Stimulated activated CD8-positive, alpha-beta memory T cell treated with anti-CD3 and anti-CD28 coated beads, Interleukin-4, amount 100 ng/mL, for 4 hours (primary cell): ENCODE results near the gene RNF214.
"Not testable (repeated sequence)": the region's sequence is repeated elsewhere in the genome, so short reads cannot be mapped to it uniquely, and the experiment has no call there.

Source experiments
- DNase-seq, 2 donors: peaks; one replicate each; pipeline ENCODE4 v3.0.0-alpha.2; 2020; ENCODE audit warnings: low read depth in 2 of 2, low spot score in 1 of 2

The RNF214 gene

DNA sequence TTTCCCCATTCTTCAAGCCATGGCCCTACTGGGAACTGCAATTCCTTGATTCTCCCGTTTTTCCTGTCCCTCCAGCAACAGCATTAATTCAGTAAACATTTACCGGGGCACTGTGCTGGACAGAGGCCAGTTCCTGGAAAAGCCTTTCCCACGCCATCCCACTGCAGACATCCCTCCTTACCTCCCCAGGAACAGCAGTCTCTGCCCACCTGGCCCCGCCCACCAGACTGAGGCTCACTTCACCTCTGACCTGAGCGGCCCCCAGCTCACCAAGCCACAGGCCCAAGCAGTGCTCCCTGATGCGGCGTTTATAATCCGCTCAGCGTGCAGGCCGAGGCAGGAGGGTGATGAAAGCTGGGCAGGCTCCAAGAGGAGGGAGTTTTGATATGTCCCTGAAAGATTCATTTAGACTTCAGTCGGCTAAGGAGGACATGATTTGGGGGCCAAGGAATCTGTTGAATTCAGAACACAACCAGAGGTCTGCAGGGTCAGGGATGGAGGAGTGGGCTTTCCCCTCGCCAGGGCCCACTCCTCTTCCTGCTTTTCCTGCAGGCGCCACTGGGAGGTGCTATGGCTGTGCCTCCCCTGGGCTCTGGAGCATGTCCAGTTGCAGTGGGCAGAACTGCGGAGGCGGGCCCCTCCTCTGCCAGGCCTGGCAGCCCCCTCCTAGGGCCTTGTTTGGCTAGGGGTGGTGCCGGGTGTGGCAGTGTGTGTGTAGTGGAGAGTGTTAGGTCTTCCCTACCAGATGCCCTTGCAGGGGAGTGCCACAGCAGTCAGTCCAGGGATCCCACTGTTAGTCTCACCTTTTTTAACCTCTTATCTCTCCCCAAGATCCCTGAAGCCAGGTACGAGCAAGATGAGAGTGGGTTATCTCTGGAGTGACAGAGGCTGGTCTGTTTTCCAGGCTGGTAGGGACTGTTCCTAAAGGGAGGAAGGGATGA is 34.7 kb upstream of the RNF214 start:
- DNase-seq, result no peak

DNA sequence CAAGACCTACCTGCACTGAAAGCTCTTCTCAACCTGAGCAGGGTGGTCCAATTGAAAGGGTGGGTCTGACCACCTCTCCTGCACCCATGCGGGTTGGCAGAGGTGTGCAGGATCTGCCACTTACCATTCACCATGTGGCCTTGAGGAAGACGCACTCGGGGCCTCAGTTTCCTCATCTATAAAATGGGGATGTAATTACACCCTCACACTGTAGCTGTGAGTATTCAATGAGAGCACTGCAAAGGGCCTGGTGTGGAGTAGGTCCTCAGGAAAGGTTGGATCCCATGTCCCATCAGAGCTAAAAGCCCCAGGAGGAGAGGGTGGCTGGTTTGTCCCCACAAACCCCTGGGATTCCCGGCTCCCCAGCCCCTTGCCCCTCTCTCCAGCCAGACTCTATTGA is 33.9 kb upstream of the RNF214 start:
- DNase-seq, result no peak

DNA sequence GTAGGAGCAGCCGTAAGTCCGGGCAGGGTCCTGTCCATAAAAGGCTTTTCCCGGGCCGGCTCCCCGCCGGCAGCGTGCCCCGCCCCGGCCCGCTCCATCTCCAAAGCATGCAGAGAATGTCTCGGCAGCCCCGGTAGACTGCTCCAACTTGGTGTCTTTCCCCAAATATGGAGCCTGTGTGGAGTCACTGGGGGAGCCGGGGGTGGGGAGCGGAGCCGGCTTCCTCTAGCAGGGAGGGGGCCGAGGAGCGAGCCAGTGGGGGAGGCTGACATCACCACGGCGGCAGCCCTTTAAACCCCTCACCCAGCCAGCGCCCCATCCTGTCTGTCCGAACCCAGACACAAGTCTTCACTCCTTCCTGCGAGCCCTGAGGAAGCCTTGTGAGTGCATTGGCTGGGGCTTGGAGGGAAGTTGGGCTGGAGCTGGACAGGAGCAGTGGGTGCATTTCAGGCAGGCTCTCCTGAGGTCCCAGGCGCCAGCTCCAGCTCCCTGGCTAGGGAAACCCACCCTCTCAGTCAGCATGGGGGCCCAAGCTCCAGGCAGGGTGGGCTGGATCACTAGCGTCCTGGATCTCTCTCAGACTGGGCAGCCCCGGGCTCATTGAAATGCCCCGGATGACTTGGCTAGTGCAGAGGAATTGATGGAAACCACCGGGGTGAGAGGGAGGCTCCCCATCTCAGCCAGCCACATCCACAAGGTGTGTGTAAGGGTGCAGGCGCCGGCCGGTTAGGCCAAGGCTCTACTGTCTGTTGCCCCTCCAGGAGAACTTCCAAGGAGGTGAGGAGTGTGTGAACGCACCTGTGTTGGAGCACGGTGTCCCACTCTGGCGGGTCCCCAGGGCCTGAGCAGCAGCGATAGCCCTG is 33.2 kb upstream of the RNF214 start, which contains the start of gene TAGLN:
TAGLN (plus strand) TSS at position 318 of the 863 bp plus-strand sequence. CDS start 3,644 bp downstream, outside the sequence.
- DNase-seq, result no peak

DNA sequence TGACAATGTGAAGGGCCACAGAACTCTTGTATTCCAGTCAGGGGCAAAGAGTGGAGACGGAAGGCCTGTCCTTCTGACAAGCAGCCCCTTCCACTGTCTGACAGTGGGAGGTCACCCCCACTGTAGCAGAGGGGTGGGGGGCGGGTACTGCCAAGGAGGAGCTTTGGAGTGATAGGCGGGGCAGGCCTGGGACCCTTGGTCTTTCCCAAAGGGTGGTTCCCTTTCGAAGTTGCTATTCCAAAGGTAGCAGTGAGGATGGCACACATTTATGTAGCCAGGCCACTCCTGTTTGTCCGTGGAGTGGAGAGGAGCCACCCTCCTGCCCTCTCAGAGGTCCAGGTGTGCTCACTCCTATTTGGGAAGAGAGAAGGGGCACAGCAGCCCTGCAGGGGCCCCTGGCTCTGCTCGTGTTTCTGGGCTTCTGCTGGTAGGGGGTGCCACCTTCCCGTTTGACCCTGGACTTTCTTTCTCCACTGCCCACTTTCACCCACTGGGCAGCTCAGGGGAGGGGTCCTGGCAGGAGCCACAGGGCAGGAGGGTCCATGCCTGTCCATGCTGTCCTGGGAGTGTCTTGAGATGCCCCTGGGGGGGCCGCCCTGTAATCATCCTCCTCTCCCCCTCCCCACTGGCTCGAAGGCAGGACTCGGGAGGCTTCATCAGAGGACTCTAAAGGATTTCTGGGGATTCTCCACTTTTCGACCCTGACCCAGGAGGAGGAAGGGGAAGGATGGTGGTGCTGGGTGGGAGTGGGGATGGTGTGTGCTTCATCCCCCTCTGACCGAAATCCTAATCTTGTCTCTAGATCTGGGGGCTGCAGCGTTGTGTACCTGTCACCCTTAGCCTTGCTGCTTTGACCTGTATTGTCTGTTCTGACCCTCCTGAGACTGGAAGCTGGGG is 32.3 kb upstream of the RNF214 start:
- no peak for DNase-seq

DNA sequence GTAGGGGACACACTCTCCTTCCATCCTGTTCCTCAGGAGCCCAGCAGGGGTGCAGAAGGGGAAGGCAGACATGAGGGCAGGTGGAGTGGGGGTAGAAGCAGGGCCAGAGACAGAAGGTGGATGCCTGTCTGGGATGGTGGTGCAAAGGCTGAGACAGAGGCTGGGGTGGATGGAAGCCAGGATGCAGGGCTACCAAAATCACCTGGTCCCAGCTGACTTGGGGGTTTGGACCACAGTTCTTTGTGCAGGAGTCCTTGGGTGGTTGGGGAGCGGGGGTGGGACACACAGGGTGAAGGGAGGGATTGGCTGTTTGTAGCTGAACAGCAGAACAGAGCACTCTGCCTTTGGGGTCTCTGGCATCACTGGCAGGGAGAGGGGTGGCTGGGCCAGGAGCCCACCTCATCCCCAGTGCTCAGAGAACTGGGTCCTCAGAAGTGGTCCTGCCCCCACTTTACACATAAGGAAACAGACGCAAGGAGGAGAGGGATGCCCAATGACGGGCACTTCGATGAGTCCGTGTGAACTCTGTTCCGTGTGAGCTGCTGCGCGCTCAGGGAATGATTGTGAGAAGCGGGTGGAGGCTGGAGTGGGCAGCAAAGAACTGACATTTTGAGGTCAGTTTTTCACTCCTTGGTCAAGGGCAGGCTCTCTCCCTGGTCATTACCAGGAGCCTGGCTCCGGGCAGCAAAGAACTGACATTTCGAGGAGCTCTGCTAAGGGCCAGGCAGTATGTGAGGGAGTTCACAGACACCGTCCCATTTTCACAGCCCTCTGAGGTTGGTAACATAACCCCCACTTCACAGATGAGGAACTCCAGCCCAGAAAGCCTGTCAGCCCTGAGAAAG is 31.4 kb upstream of the RNF214 start:
- no peak for DNase-seq

DNA sequence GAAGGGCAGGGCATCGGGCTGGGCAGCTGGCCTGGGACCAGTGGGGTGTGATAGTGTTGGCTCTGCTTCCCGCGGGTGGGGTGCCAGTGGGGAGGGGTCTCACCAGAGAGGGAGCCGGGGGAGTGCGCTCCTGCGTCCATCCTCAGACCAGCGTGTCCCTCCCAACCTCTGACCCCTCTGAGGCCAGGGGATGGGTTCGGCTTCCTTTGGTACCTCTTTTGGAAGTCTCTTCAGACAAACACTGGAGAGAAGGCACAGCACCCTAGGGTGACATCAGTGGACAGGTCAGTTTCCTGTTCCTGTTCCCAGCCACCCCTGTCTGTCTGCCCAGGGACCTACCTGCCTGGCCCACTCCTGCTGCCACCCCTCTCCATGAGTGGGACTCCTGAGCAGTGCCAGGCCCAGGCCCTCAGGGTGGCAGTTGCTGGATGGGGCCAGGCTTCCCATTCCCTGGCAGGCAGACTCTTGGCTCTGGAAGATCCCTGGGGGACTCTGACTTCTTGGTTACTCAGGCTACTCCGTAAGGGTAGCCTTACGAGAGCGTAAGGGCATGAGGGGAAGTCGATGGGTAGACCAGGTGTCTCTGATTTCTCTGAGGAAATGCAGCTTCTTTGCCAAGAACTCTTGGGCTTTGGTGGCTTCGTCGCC is 30.7 kb upstream of the RNF214 start:
- no peak for DNase-seq

DNA sequence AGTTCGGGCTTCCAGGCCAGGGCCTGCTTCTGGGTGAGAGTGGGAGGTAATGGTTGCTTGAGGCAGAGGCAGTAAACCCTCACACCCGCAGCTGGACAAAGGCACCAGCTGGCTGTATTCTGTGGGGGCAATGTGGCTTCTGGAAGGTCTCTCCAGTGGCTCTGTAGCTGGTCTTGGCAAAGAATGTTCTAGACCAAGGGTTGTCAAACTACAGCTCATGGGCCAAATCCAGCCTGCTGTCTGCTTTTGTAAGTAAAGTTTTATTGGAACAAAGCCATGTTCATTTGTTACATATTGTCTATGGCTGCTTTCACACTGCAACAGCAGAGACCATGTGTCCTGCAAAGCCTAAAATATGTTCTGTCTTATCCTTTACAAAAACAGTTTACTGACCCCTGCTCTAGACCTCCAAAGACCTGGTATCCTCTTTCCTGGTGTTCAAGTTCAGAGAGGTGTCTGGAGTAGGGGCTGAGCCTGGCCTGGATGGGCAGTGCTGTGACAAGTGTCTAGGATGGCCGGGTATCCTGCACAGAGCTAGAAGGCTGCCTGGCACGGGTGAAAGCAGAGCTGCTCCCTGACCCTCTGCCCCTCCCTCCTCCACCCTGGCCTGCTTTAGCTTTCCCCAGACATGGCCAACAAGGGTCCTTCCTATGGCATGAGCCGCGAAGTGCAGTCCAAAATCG is 29.9 kb upstream of the RNF214 start:
- DNase-seq, result no peak

DNA sequence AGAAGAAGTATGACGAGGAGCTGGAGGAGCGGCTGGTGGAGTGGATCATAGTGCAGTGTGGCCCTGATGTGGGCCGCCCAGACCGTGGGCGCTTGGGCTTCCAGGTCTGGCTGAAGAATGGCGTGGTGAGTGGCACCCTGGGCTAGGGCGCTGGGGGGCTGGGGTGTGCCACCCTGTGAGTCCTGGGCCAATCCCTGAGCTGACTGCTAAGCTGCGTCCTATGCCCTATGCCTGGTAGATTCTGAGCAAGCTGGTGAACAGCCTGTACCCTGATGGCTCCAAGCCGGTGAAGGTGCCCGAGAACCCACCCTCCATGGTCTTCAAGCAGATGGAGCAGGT is 29.4 kb upstream of the RNF214 start:
- DNase-seq, result no peak

DNA sequence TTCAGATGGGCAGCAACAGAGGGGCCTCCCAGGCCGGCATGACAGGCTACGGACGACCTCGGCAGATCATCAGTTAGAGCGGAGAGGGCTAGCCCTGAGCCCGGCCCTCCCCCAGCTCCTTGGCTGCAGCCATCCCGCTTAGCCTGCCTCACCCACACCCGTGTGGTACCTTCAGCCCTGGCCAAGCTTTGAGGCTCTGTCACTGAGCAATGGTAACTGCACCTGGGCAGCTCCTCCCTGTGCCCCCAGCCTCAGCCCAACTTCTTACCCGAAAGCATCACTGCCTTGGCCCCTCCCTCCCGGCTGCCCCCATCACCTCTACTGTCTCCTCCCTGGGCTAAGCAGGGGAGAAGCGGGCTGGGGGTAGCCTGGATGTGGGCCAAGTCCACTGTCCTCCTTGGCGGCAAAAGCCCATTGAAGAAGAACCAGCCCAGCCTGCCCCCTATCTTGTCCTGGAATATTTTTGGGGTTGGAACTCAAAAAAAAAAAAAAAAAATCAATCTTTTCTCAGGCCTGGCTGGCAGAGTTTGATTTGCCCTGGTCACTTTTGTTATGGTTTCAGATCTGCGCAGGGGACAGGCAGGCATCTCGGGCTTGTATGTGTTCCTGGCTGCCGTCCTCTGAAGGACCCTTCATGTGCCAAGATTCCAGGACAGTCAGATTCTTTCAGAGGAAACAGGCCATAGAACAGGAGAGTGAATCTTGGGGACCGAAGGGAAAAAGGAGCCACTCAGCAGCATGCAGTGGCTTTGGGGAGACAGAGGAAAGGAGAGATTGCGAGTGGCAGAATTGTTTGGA is 28.0 kb upstream of the RNF214 start:
- DNase-seq, result no peak

DNA sequence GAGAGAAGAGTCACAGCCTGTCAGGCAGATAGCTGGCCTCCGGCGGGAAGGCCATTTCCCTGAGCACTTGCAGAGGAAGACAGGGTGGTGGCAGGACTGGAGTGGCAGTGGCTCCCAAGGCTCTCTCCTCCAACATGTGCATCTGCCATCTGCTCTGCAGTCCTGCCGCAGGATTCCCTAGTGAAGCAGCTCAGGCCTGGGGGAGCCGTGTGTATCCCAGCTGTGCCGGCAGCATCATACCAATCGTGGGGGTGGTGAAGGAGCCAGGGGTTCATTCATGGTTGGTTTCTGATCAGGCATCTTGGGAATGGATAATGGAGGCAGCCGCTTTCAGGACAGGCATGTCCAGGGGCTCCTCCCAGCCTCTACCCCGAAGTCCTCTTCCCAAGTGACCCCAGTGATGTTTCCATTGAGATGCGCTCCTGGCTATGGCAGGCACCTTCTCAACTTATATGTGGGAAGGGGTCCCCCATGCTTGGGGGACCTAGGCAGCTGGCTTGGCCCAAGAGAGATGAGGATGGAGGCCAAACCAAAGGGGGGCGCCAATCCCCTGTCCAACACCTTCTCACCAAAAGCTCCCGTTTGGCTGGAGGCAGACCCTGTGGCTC is 27.2 kb upstream of the RNF214 start:
- DNase-seq, result no peak

DNA sequence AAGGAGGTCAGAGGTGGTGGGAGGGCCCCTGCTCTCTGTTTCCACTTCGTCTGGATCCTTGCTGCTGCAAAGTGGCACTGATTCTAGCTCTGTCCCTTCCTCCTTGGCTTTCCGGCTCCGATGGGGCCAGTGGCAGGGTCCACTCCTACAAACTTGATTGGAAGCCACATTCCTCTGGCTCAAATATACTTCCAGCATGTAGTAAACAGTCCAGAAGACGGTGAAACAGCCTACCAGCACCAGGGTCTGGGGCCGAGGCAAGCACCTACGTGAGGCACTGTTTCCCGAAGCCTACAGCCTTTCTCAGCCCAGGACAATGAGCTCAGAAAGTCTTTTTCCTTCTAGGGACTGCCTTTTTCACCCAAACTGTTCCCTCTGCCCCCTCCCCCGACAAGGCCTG is 26.4 kb upstream of the RNF214 start:
- not testable (repeated sequence) for DNase-seq

DNA sequence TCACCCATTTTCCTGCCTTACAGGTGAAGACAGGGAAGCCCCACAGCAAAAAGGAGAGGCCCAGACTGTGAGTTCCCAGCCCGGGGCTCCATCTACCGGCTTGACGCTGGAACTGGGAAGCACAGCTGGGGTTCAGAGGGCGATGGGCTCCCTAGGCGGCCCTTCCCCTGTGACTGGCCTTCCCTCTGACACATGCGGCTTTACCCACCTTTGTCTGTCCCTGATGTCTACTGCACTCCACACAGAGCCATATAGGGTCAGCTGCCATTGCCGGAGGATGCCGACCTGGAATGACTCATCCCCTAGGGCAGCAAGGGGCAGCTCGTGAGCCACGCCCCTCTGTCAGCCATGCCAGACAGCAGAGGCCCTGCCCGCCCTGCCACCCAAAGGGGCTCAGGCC is 25.6 kb upstream of the RNF214 start:
- DNase-seq, result not testable (repeated sequence)

DNA sequence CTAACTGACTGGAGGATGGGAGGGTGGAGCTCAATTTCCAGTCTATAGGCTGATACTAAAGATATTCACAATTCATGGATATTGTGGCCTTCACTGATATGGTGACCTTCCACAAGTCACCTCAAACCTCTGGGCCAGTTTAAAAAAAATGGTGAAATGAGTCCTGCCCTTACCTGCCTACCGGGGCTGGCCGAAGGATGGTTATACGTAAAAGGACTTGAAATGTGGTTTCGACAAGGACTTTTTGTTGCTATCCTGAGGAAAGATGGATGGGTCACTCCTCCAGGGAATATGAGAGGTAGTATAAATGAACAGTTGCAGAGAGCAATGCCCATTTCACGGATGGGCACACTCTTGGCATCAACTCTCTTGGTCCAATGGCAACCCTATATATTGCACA is 25.0 kb upstream of the RNF214 start:
- DNase-seq, result not testable (repeated sequence)

DNA sequence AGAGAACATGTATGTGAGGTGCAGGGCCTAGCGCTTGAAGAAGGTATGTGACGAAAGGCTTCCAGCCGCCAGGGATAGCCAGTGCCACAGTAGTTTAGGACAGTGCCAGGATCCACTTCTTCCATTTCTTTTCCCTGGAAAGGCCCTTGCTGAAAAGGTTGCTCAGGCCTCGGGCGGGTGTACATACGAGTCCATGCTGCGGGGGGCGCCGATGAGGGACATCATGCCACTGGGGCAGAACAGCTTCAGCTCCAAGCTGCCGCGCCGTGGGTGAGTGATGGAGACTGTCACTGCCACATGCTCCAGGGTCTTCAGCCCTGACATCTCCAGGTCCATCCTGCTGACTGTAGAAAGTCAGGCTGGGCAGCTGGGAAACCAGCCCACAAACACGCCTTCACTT is 23.8 kb upstream of the RNF214 start:
- DNase-seq, result not testable (repeated sequence)

DNA sequence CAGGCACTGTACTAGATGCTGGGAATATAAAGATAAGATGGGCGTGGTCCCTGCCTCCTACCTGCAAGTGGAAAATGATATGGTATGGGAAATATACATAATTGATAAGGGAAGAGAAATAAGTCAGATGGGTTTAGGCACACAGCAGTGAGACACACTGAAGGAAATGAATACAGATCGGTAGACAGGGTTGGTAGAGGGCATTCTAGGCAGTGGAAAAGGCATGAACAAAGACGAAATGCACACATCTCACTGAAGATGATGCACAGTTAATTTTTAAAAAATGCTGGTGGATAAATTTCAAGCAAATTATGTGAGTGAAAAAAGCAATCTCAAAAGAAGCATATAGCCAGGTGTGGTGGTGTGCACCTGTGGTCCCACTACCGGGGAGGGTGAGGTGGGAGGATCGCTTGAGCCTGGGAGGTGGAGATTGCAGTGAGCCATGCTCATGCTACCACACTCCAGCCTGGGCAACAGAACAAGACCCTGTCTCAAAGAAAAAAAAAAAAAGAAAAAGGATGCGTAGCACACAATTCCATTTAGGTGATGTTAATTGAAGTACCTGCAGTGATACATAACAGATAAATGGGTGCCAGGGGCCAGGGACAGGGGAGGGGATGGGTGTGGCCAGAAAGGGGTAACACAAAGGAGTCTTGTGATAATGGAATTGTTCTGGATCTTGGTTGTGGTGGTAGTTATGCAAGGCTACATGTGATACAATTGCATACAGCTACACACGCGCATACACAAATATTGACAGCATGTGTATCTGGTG is 22.9 kb upstream of the RNF214 start:
- DNase-seq, result not testable (repeated sequence)

DNA sequence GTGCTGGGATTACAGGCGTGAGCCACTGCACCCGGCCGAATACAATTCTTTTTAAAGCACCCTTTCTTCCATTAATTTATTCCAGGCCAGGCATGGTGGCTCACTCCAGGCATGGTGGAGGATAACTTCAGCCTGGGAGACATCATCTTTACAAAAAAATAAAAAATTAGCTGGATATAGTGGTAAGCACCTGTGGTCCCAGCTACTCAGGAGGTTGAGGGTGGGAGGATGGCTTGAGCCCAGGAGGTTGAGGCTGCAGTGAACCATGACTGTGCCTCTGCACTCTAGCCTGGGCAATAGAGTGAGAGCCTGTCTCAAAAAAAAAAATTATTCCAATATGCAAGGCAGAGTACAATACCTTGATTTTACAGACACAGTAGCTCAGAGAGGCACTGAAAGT is 21.9 kb upstream of the RNF214 start:
- DNase-seq, result no peak
